GM23338 (cell line): Measurements from ENCODE around the gene FBXO11. TPM values are rescaled to one million over a fixed set of nuclear protein-coding genes. Genes with fewer than 3 reads are reported as not detected.

ENCODE experiments used
- ATAC-seq: fragments of 200-7000 bp; cut with Tn5 transposase; 3 replicates; pipeline ENCODE4 v1.9.1; 2020
- DNase-seq: peaks from one replicate; pipeline ENCODE4 v3.0.0-alpha.2; 2015; ENCODE audit warnings: low spot score
- H2AFZ ChIP-seq: fragments of 200-600 bp; sonication (generic); 2 replicates; pipeline ENCODE4 v1.8.0; 2016; ENCODE audit warnings: antibody characterized with exemption, mild to moderate bottlenecking, moderate library complexity
- H3F3A ChIP-seq: fragments of 200-600 bp; sonication (generic); replicated peaks from 2 replicates; pipeline ENCODE4 v1.8.0; 2017; ENCODE audit warnings: antibody characterized with exemption, mixed run types, low read depth
- H3K27ac ChIP-seq: fragments of 200-600 bp; sonication (generic); 2 replicates; pipeline ENCODE4 v1.6.1; 2016; ENCODE audit warnings: low read depth
- H3K27me3 ChIP-seq: fragments of 200-600 bp; sonication (generic); 2 replicates; pipeline ENCODE4 v1.8.0; 2016; ENCODE audit warnings: mild to moderate bottlenecking, mixed run types, moderate library complexity; ENCODE audit not compliant: insufficient read depth
- H3K36me3 ChIP-seq: fragments of 200-600 bp; sonication (generic); 2 replicates; pipeline ENCODE4 v1.8.0; 2016; ENCODE audit warnings: mild to moderate bottlenecking; ENCODE audit not compliant: insufficient read depth
- H3K4me1 ChIP-seq: fragments of 200-600 bp; sonication (generic); 2 replicates; pipeline ENCODE4 v1.8.0; 2016; ENCODE audit warnings: mild to moderate bottlenecking, moderate library complexity; ENCODE audit not compliant: insufficient read depth
- H3K4me2 ChIP-seq: fragments of 200-600 bp; sonication (generic); 2 replicates; pipeline ENCODE4 v1.7.1; 2017; ENCODE audit warnings: mixed run types
- H3K4me3 ChIP-seq: fragments of 200-600 bp; sonication (generic); 2 replicates; pipeline ENCODE4 v1.6.1; 2016; ENCODE audit warnings: mixed run types
- H3K79me2 ChIP-seq: fragments of 200-600 bp; sonication (generic); replicated peaks from 2 replicates; pipeline ENCODE4 v1.8.0; 2017; ENCODE audit warnings: mild to moderate bottlenecking; ENCODE audit not compliant: insufficient read depth
- H3K9me2 ChIP-seq: fragments of 200-600 bp; sonication (generic); 2 replicates; pipeline ENCODE4 v1.8.0; 2017; ENCODE audit not compliant: insufficient read depth
- H4K20me1 ChIP-seq: fragments of 200-600 bp; sonication (generic); replicated peaks from 2 replicates; pipeline ENCODE4 v1.8.0; 2017; ENCODE audit warnings: mild to moderate bottlenecking; ENCODE audit not compliant: insufficient read depth
- H3K27ac Mint-ChIP-seq: 2 replicates; pipeline ENCODE4 v1.8.0; 2020; ENCODE audit warnings: inconsistent platforms, mild to moderate bottlenecking, moderate library complexity, mixed read lengths
- H3K27me3 Mint-ChIP-seq: 3 replicates; pipeline ENCODE4 v1.8.0; 2022; ENCODE audit warnings: low read depth, mild to moderate bottlenecking, moderate library complexity, mixed read lengths, inconsistent platforms; ENCODE audit not compliant: insufficient read depth, poor library complexity
- H3K36me3 Mint-ChIP-seq: 3 replicates; pipeline ENCODE4 v1.8.0; 2021; ENCODE audit warnings: low read depth, mild to moderate bottlenecking, inconsistent platforms, moderate library complexity, mixed read lengths
- H3K4me1 Mint-ChIP-seq: 3 replicates; pipeline ENCODE4 v1.8.0; 2020; ENCODE audit warnings: mild to moderate bottlenecking, inconsistent platforms, mixed read lengths
- H3K4me3 Mint-ChIP-seq: 3 replicates; pipeline ENCODE4 v1.8.0; 2021; ENCODE audit warnings: moderate library complexity, mild to moderate bottlenecking, inconsistent platforms, mixed read lengths
- H3K9me3 Mint-ChIP-seq: 3 replicates; pipeline ENCODE4 v1.8.0; 2020; ENCODE audit warnings: moderate library complexity, mild to moderate bottlenecking, inconsistent platforms, mixed read lengths
- CREB1 ChIP-seq: fragments of 250-450 bp; sonication (Bioruptor Pico); IDR thresholded peaks from 2 replicates; pipeline ENCODE4 v1.5.0; 2020; ENCODE audit warnings: low read depth, mild to moderate bottlenecking, moderate library complexity
- EZH2 ChIP-seq: fragments of 200-600 bp; sonication (generic); IDR thresholded peaks from one replicate; pipeline ENCODE4 v1.8.0; 2017; ENCODE audit warnings: antibody characterized with exemption, mild to moderate bottlenecking, low read depth; ENCODE audit not compliant: unreplicated experiment
- EZH2phosphoT487 ChIP-seq: fragments of 200-600 bp; sonication (generic); IDR thresholded peaks from one replicate; pipeline ENCODE4 v1.8.1; 2018; ENCODE audit warnings: antibody characterized with exemption; ENCODE audit not compliant: unreplicated experiment
- JUNB ChIP-seq: IDR thresholded peaks from one replicate; pipeline ENCODE4 v1.6.1; 2016; ENCODE audit warnings: antibody characterized with exemption; ENCODE audit not compliant: unreplicated experiment
- NANOG ChIP-seq: IDR thresholded peaks from 2 replicates; pipeline ENCODE4 v1.6.1; 2016; ENCODE audit warnings: antibody characterized with exemption, borderline replicate concordance
- POLR2AphosphoS5 ChIP-seq: IDR thresholded peaks from 2 replicates; pipeline ENCODE4 v1.6.1; 2016; ENCODE audit warnings: antibody characterized with exemption, low read depth
- REST ChIP-seq: IDR thresholded peaks from one replicate; pipeline ENCODE4 v1.6.1; 2018; ENCODE audit warnings: antibody characterized with exemption; ENCODE audit not compliant: unreplicated experiment
- STAT1 ChIP-seq: IDR thresholded peaks from one replicate; pipeline ENCODE4 v1.6.1; 2016; ENCODE audit warnings: antibody characterized with exemption; ENCODE audit not compliant: unreplicated experiment
- ZNF114 ChIP-seq: fragments of 250-450 bp; sonication (Bioruptor Pico); IDR thresholded peaks from 2 replicates; pipeline ENCODE4 v1.5.0; 2020; ENCODE audit warnings: mild to moderate bottlenecking, moderate library complexity
- ZNF331 ChIP-seq: fragments of 250-450 bp; sonication (Bioruptor Pico); IDR thresholded peaks from 2 replicates; pipeline ENCODE4 v1.5.0; 2020; ENCODE audit warnings: low read depth, mild to moderate bottlenecking, moderate library complexity
- ZNF462 ChIP-seq: fragments of 250-450 bp; sonication (Bioruptor Pico); IDR thresholded peaks from 2 replicates; pipeline ENCODE4 v1.5.0; 2020; ENCODE audit warnings: mild to moderate bottlenecking, moderate library complexity
- polyA plus RNA-seq: library from polyadenylated mRNA; unstranded; fragments of >200 nt; fragmentation: Nextera tagmentation; extraction: Ambion mirVana; gene quantifications from 2 replicates; pipeline ENCODE4 v1.2.1, GENCODE V29; 2016
- total RNA-seq: library from RNA; depleted of rRNA; stranded (reverse); fragments of >200 nt; shearing (Covaris generic); gene quantifications from 2 replicates; pipeline ENCODE4 v1.2.3, GENCODE V29; 2014
- TF ChIP-seq, protein P1 (sequence below): IDR thresholded peaks from 2 replicates; pipeline ENCODE4 v1.6.1; 2016; ENCODE audit warnings: antibody characterized with exemption
- TF ChIP-seq, protein P2 (sequence below), 2 experiments: fragments of 200-600 bp in 1 of 2; sonication (generic) in 1 of 2; conservative IDR thresholded peaks; 2 replicates each; pipeline versions ENCODE4 v1.5.1 to v1.6.1; 2016 to 2017; ENCODE audit warnings: antibody characterized with exemption in 2 of 2, low read depth in 2 of 2, mild to moderate bottlenecking in 2 of 2, moderate library complexity in 1 of 2

The FBXO11 gene
- total and polyA plus RNA-seq, 2 experiments from 2014 or later = 21.5 to 52.7 TPM

- Mint-ChIP-seq H3K36me3 (no peaks in the 10 kb centered on the region), H3K4me3 (no peak overlapping the region), H3K27ac (no peak overlapping the region), H3K4me1 (peaks cover 25% of the 10 kb centered on the region), H3K9me3 (no peaks in the 10 kb centered on the region; the same call in 2 of the 3 replicates), H3K27me3 (peaks cover 5% of the 10 kb centered on the region)
- Histone ChIP-seq H3K27me3 (no peaks in the 10 kb centered on the region), H3K27ac (no peak overlapping the region), H3F3A (no peaks in the 10 kb centered on the region), H4K20me1 (no peaks in the 10 kb centered on the region), H2AFZ (no peak overlapping the region), H3K4me1 (peaks cover 27% of the 10 kb centered on the region; the same call in 1 of the 2 replicates), H3K36me3 (no peaks in the 10 kb centered on the region), H3K4me2 (no peak overlapping the region), H3K9me2 (no peaks in the 10 kb centered on the region), H3K79me2 (no peaks in the 10 kb centered on the region), H3K4me3 (no peak overlapping the region)
- DNase-seq (no peak), ATAC-seq (no peak)
- TF ChIP-seq NANOG = no peak
- TF ChIP-seq JUNB = no peak
- TF ChIP-seq, protein P1, sequence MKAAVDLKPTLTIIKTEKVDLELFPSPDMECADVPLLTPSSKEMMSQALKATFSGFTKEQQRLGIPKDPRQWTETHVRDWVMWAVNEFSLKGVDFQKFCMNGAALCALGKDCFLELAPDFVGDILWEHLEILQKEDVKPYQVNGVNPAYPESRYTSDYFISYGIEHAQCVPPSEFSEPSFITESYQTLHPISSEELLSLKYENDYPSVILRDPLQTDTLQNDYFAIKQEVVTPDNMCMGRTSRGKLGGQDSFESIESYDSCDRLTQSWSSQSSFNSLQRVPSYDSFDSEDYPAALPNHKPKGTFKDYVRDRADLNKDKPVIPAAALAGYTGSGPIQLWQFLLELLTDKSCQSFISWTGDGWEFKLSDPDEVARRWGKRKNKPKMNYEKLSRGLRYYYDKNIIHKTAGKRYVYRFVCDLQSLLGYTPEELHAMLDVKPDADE = no peak
- TF ChIP-seq EZH2phosphoT487 = no peak
- no peak for TF ChIP-seq ZNF331 (CRISPR knock-in tag)
- no peak for TF ChIP-seq POLR2AphosphoS5
- no peak for TF ChIP-seq ZNF462
- no peak for TF ChIP-seq REST
- TF ChIP-seq, protein P2, sequence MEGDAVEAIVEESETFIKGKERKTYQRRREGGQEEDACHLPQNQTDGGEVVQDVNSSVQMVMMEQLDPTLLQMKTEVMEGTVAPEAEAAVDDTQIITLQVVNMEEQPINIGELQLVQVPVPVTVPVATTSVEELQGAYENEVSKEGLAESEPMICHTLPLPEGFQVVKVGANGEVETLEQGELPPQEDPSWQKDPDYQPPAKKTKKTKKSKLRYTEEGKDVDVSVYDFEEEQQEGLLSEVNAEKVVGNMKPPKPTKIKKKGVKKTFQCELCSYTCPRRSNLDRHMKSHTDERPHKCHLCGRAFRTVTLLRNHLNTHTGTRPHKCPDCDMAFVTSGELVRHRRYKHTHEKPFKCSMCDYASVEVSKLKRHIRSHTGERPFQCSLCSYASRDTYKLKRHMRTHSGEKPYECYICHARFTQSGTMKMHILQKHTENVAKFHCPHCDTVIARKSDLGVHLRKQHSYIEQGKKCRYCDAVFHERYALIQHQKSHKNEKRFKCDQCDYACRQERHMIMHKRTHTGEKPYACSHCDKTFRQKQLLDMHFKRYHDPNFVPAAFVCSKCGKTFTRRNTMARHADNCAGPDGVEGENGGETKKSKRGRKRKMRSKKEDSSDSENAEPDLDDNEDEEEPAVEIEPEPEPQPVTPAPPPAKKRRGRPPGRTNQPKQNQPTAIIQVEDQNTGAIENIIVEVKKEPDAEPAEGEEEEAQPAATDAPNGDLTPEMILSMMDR (conservative IDR thresholded peaks at IDR 0.05; ENCODE audit: low read depth in 2 of 2) = no peak
- no peak for TF ChIP-seq STAT1
- no peak for TF ChIP-seq ZNF114
- no peak for TF ChIP-seq CREB1 (CRISPR knock-in tag)
- no peak for TF ChIP-seq EZH2
Observed at GRCh38 chr2:47741101-47741500, 165.2 kb downstream of the FBXO11 start.
